Nephron progenitor cell (in vitro differentiated cells): Measurements from ENCODE around the gene ZNF385B.

Experiments
- DNase-seq: peaks from one replicate; pipeline ENCODE4 v3.0.0; 2021
- H3K27ac Mint-ChIP-seq: 2 replicates; pipeline ENCODE4 v1.8.0; 2021; ENCODE audit warnings: mild to moderate bottlenecking, moderate library complexity, mixed read lengths
- H3K27me3 Mint-ChIP-seq: 2 replicates; pipeline ENCODE4 v1.8.0; 2021; ENCODE audit warnings: mild to moderate bottlenecking, low read depth, mixed read lengths; ENCODE audit not compliant: poor library complexity
- H3K36me3 Mint-ChIP-seq: 2 replicates; pipeline ENCODE4 v1.8.0; 2021; ENCODE audit warnings: low read depth, mixed read lengths
- H3K4me1 Mint-ChIP-seq: 2 replicates; pipeline ENCODE4 v1.8.0; 2021; ENCODE audit warnings: mixed read lengths
- H3K4me3 Mint-ChIP-seq: 2 replicates; pipeline ENCODE4 v1.8.0; 2021; ENCODE audit warnings: mild to moderate bottlenecking, moderate library complexity, mixed read lengths
- H3K9me3 Mint-ChIP-seq: 2 replicates; pipeline ENCODE4 v1.8.0; 2021; ENCODE audit warnings: mild to moderate bottlenecking, moderate library complexity, mixed read lengths
- CTCF ChIP-seq: fragments of 200-600 bp; sonication (generic); IDR thresholded peaks from 2 replicates; pipeline ENCODE4 v1.5.0; 2021; ENCODE audit warnings: antibody characterized with exemption

ZNF385B gene

DNA sequence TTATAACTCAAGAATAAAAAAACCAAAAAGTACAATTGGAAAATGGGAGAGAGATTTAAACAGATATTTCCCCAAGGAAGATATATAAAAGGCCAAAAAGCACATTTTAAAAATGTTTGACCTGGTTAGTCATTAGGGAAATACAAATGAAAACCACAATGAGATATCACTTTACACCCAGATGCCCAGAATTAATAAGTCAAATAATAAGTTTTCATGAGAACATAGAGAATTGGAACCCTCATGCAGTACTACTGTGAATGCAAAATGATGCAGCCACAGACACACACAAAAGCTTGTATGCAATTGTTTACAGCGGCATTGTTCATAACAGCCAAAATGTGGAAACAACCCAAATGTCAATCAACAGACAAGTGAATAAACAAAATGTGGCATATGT, 165.9 kb downstream of the ZNF385B start:
- H3K4me3 Mint-ChIP-seq = no peak overlapping the region
- no peak overlapping the region for H3K27ac Mint-ChIP-seq
- no peaks in the 10 kb centered on the region for H3K36me3 Mint-ChIP-seq
- DNase-seq = no peak
- H3K4me1 Mint-ChIP-seq = no peaks in the 10 kb centered on the region
- H3K9me3 Mint-ChIP-seq = no peaks in the 10 kb centered on the region
- no peak for TF ChIP-seq CTCF
- H3K27me3 Mint-ChIP-seq = peaks cover 2% of the 10 kb centered on the region

- DNase-seq = no peak
- no peak for TF ChIP-seq CTCF
- Mint-ChIP-seq H3K27me3 (peaks cover 2% of the 10 kb centered on the region), H3K4me1 (no peaks in the 10 kb centered on the region), H3K27ac (no peak overlapping the region), H3K9me3 (no peaks in the 10 kb centered on the region), H3K36me3 (no peaks in the 10 kb centered on the region), H3K4me3 (no peak overlapping the region)
Observed at GRCh38 chr2:179694963-179695362, 166.4 kb downstream of the ZNF385B start.

GRCh38 chr2:179692610-179693009, 168.8 kb downstream of the ZNF385B start:
- Mint-ChIP-seq H3K27me3 (peaks cover 2% of the 10 kb centered on the region), H3K9me3 (no peaks in the 10 kb centered on the region), H3K4me1 (no peaks in the 10 kb centered on the region), H3K36me3 (no peaks in the 10 kb centered on the region), H3K27ac (no peak overlapping the region), H3K4me3 (no peak overlapping the region)
- no peak for TF ChIP-seq CTCF
- no peak for DNase-seq

DNA sequence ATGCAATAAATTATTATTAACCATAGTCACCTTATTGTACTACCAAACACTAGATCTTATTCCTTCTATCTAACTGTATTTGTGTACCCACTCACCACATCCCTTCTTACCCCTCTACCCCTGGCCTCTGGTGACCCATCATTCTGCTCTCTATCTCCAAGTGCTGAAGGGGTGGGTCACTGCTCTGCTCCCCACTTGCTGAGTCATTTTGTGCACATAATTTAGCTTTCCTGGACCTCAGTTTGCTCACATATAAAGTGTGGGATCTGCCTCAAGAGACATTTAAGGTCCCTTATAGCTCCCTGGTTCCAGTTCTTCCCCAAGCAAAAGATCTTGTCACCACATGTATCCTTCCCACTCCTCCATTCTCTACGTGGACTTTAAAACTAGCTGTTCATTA, 169.4 kb downstream of the ZNF385B start:
- H3K36me3 Mint-ChIP-seq = no peaks in the 10 kb centered on the region
- H3K9me3 Mint-ChIP-seq = no peaks in the 10 kb centered on the region
- no peaks in the 10 kb centered on the region for H3K4me1 Mint-ChIP-seq
- no peak for TF ChIP-seq CTCF
- H3K4me3 Mint-ChIP-seq = no peak overlapping the region
- DNase-seq = no peak
- H3K27ac Mint-ChIP-seq = no peak overlapping the region
- peaks cover 2% of the 10 kb centered on the region for H3K27me3 Mint-ChIP-seq

- H3K4me3 Mint-ChIP-seq = no peak overlapping the region
- no peak for TF ChIP-seq CTCF
- no peaks in the 10 kb centered on the region for H3K36me3 Mint-ChIP-seq
- H3K9me3 Mint-ChIP-seq = no peaks in the 10 kb centered on the region
- no peaks in the 10 kb centered on the region for H3K4me1 Mint-ChIP-seq
- DNase-seq = no peak
- H3K27me3 Mint-ChIP-seq = no peaks in the 10 kb centered on the region
- H3K27ac Mint-ChIP-seq = no peak overlapping the region
Observed at GRCh38 chr2:179691235-179691634, 170.2 kb downstream of the ZNF385B start.

DNA sequence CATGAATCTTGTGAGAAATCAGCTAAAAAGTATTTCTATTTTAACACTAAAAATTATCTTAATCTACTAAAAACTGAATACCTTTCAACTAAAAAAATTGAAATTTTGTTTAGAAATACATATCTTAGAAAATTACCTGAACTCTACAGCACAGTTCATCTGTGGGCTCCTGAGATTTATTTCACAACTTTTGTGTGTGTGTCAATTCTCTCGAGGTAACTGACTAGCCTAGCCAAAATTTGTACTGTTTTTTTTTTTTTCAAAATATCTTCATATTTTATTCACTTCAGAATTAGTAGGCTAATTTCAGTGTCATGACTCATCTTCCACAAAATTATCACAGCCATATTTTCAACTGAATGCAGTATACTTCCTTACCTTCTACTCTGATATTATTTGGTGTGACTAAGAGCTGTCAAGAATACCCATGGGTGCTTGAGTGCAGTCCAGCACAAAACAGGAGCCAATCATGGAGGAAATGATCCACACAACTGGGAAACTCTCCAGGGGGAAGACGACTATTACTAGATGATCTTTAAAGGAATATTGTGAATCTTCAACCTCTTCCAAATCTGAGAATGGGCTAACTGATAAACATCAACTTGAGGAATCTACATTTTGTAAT, 174.6 kb downstream of the ZNF385B start:
- Mint-ChIP-seq H3K36me3 (no peaks in the 10 kb centered on the region), H3K27me3 (peaks cover 4% of the 10 kb centered on the region), H3K4me1 (no peaks in the 10 kb centered on the region), H3K9me3 (no peaks in the 10 kb centered on the region), H3K27ac (no peak overlapping the region), H3K4me3 (no peak overlapping the region)
- no peak for TF ChIP-seq CTCF
- no peak for DNase-seq
